GM10847 (cell line): ENCODE results near the gene TEAD1.

Experiments
- POLR2A ChIP-seq: IDR thresholded peaks from 2 replicates; pipeline ENCODE4 v1.6.1; 2011; ENCODE audit not compliant: insufficient read length; ENCODE audit errors: extremely low read depth

The TEAD1 gene

DNA sequence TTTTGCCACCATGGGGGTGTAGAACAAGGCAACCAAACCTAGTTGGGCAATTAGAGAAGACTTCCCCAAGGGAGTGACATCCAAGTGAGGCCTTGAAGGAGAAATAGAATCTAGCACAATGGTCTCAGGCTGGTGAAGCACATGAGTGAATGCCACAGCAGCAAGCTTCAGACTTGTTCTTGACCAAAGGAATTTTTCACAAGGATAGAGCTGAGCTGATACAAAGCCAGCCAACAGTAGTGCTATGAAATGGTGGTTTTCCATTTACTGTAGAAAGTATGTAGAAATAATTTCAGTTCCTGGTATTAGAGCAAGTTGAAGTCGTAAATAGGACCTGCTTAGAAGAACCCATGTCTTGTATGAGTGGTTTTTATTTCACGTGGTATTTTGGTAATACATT lies 186.6 kb downstream of the TEAD1 start:
- TF ChIP-seq POLR2A, result no peak

DNA sequence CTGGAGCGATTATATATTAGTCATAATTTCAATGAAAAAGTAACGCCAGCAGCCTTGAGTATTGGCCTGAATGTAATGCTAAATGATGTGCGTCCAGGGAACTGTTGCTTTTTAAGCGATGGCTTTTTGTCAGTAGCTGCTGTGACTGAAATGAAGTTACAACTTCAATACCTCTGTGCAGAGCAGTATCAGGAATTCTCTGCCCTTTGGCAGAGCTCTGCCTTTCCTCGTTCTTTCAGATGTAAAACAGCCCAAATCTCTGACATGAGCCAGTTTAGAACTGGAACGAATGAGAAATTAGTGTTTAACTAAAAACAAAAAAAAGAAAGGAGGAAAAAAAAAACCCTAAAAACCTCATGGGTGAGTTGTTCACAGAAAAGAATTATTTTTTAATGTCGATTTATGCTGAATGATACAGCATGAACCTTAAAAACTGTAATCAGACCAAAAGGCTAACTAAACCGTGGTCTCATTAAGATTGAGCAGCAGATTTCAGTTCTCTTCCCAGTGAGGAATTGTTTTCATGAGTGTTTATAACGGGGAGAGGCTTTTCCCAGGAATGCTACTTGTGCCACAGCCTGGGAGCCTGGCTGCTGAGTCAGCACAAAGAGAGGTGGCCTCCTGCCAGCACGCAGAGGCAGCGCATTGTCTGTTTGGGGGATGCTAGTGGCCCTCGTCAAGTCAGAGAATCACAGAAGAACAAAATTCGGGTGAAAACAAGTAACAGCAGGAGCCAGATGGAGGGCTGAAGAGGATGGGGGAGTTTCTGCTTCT lies 188.7 kb downstream of the TEAD1 start:
- TF ChIP-seq POLR2A, result no peak

DNA sequence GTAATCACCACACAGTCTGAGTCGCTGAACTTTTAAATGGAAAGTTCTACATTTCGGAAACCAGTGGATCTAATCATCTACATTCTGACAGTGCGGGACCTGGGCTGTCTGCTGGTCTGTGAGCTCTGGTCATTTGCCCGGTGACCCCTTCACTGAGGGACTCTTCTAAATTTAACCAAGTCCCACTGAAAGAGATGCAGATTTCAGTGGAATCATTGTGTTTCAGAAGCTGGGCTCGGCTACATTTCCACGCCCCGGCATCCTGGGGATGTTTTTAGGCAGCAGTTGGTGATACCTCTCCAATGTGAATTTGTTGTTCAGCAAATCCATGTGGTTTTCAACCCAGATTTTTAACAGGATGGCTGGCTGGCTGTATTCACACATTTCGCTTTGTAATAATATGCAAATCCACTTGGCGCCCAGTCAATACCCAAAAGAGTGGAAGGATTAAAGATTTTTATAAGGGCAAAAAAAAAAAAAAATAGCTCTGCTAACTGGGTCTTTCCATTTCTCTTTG lies 189.4 kb downstream of the TEAD1 start:
- TF ChIP-seq POLR2A, result no peak

DNA sequence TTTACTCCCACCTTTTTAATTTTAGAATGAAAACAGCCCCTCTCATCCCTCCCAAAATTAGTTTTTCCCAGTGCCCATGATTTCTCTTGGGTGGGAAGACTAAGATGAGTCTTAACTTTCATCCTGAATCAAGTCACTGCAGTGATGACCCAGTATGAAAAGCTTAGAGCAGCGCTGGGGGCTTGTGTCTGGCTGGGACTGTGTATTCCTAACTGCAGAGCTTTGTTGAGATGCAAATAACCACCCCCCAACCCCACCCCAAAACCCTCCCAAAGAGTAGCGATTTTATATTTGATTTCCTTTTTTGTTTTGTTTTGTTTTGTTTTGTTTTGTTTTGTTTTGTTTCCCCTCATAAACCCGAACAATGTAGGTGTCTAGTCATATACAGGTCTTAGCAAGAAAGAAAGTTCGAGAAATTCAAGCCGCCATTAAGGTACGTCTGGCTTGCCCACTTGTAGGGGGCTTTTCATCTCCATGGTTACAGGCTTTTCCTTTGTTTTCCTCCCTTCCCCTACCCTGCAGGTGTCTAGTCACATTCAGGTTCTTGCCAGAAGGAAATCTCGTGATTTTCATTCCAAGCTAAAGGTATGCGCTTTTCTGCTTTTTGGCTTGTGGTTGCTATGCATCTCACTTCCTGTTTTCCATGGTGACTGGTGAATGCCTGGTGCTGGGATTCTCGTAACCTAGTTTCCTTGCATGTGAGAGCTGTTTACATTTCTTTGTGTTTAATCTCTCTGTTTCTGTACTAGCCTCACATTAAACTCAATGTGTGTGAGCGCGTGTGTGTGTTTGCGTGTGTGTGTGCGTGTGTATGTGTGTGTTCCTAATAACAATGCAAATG lies 190.3 kb downstream of the TEAD1 start:
- TF ChIP-seq POLR2A, result no peak

DNA sequence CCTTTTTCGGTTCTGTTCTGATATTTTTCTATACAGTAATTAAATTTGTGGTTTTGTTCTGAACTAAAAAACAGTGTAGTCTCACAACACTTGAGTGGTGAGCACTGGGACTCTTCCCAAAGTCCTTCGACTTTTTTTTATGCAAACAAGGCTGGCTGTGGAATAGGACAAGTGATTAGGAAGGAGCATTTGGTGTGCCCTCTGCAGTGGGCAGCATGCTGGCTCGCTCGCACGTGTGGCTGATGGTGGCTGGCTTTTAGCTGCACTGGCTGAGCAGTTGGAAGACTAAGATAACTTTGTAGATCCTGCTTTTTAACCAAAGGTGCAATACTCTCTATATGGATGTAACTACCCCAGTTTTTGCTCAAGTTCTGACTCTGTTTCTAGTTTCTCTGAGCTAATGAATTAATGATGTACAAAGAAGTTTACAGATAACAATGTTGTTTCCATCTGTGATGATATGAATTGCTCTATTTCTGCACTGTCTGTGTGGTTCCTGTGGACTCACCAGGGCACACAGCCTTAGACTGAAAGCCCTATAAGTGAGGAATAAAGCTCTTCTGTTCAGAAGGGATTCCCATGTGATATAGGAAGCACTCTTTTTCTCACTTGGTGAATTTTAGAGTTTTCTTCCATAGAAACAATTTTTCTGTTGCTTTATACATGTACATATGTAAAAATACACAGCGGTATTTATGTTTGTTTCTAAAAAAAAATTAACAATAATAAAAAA lies 191.8 kb downstream of the TEAD1 start:
- no peak for TF ChIP-seq POLR2A

DNA sequence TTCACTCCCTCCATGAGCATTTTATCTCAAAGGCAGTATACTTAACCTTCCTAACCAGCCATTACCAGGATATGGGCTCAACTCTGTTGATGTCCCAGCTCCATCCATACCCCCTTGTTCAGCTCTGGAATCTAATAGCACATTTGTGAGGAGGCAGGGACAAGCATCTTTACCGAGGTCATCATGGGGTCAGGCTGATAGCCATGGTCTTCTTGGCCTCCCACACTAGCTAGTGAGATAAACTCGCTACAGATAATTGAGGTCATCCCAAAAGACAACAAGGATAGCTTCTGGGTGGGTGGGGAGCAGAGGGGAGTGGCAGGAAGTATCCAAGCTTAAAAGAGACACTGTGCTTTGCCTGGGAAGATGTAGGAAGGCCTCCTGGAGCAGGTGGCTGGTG lies 193.3 kb downstream of the TEAD1 start:
- no peak for TF ChIP-seq POLR2A

DNA sequence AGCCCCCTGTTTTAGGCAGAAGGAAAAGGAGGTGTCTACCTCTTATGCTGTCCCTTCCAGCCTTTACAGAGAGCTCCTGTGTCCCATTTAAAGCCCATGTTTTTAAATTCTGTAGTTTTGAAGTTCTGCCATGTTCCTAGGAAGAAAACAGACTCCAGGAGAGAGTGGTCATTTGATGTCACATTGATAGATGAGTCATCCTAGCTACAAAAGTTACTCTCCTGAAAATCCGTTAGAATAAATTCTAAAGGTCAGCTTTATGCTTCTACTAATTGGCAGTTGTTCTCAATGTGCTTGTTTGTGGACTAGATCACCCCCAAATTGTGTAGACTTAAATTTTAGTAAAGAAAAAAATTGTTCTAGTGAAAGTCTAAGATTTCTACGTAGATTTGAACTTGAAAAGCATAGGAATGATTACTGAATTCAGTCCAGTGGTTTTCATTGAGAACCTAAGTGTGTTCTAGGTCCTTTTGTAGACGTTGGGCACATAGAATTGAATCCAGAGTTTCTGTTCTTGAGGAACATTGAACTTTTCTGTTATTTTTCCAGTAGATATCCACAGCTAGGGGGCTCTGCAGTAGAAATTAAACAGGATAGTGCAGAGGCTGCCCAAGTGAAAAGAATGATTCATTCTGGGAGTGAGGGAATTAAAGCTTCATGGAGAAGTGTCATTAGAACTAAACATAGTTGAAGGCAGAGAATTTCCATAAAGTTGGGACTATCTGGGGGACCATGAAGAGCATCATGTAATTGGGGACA lies 194.3 kb downstream of the TEAD1 start:
- no peak for TF ChIP-seq POLR2A

DNA sequence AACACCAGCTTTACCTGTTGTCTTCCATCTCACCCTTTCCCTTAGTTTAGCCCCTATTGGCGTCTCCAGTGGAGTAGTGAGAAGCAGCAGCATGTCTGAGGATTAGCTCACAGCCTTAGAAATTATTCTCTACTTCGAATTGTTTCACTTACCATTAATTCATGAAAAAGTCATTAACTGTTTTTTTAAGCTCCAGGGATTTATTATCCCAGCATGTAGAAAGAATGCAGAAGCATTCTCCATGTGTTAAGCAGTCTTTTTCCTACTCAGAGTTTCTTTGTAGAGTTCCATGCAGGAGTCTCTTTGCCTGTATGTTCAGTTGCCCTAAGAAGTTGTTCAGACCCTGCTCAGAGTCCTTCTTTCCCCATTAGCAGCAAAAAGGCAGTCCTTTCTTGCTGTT lies 197.0 kb downstream of the TEAD1 start:
- TF ChIP-seq POLR2A, result no peak

DNA sequence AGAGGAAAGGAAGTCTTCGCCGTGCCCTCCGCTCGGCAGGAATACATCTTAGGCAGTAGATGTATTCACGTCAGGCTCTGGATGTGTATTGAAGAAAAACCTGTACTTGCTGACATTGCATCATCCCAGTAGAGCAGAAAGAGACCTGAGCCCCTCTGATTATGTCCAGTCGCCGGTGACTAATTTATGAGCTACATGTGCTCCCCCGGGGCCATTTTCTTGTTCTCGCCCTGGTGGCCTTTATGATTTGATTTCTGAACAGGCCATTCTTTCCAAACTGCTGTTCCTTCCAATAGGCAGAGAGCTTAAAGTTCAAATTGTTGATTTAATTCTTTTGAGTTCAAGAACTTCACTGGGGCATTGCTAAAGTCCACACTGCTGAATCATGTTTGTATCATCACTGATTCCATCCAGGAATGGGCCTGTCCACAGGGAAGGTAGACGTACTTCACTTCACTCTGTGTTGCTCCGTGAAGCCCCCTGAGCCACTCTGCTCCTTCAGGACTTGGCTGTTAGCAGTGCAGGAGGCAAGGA lies 197.6 kb downstream of the TEAD1 start:
- TF ChIP-seq POLR2A, result no peak

DNA sequence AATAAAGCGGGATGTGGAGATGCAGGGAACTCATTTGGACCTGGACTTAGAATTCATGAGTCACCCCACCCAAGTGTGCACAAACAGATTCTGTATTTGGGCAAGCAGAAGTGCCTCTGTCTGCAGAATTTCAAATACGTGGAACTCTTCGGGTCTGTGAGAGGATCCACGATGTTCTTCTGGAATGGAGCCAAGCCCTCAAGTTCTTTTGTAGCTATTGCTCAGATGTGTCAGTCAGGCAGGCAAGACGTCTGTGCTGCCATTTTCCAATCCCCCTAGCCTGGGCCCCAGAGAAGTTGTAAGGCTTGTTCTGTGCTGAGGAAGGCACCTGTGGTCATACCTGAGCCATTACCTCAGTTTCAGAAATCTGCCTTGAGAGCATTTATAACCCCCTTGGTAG lies 202.1 kb downstream of the TEAD1 start:
- TF ChIP-seq POLR2A, result no peak

DNA sequence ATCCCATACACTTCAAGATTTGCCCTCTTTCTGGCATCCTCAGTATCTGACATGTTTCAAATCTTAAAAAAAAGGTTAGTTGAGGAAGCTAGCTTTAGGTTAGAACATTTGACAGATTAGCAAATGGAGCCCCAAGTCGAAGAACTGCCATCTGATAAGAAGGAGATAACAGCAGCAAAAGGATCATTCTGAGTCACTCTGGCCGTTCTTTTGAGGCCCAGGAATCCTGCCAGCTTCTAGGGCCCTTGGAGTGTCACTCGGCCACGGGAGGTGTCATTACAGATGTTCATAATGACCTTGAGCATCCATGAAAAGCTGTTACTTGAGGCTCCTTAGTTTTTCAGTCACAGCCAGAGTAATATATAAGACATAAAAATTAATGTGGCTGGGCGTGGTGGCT lies 202.8 kb downstream of the TEAD1 start:
- no peak for TF ChIP-seq POLR2A

DNA sequence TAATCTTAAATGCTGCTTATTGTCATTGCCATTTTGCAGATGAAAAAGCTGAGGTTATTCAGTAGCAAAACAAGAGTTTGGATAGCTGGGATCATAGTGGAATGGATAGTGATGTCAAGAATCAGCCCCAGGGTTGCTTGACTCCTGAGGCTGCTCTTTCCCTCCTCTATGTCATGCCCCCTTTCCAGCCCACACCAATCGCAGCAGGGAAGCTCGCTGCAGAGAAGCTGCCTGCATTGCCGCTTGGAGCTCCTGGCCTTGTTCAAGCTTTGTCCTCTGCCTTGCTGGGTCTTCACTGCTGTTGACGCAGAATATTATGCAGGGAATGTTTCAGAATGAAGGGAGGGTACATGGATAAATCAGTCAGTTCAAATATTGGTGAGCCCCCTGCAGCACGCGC lies 206.1 kb downstream of the TEAD1 start:
- no peak for TF ChIP-seq POLR2A

DNA sequence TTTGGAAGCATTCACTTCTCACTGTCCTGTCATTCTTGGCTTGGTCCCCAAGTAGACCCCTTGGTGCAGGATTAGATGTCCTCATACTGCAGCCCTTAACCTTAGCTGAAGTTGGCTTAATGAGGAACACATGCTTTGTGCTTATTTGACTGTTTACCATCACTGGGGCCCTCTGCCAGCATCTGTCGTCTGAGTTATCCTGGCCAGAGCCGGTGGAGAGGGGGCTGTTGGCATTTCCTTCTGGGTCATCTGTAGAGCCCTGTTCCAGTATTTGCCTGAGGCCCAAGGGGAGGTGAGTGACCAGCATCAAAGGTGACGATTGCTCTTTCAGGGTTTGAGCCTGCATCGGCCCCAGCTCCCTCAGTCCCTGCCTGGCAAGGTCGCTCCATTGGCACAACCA lies 208.4 kb downstream of the TEAD1 start:
- TF ChIP-seq POLR2A, result no peak

DNA sequence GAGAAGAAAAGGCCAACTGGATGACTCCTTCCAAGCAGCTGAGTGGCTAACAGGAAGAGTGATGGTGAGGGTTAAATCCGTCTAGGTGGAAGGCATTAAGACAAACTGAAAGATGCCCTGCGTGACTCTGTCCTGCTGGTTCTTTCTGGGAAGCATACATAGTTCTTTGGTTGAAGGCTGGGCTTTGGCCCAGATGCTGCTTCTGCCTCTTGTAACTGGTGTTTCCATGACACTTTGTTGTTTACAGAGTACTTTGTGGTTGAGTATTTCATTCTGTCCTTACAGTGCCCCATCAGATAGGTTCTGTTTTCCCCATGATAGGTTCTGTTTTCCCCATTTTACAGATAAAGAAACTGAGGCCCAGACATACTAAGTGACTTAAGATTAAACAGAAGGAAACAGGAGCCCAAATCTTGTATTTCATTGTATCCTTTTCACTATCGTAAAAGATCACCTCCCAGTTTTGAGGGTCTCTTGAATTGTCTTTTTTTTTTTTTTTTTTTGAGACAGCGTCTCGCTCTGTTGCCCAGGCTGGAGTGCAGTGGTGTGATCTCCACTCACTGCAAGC lies 210.6 kb downstream of the TEAD1 start:
- no peak for TF ChIP-seq POLR2A

DNA sequence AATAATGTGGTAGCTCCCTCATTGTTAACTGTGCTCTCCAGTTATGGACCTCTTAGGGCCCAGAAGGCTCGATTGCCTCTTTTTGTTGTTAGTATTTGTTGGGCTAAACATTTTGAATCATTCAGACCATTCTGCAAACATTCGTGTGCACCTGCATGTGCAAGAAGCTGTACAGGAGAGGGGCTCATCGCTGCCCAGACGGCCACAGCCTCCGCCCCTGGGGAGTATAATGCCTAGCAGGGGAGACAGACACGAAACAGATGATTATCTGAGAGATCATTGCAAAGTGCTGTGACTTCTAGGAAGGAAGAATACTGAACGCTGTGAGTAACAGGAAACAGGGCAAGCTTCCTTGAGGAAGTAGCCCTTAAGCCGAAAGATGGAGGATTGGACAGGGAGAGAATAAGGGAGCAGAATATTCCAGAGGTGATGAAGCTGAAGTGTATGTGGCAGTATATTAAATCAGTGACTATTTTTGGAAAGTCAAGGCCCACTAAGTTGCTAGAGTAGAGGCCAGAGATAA lies 211.6 kb downstream of the TEAD1 start:
- TF ChIP-seq POLR2A, result no peak

DNA sequence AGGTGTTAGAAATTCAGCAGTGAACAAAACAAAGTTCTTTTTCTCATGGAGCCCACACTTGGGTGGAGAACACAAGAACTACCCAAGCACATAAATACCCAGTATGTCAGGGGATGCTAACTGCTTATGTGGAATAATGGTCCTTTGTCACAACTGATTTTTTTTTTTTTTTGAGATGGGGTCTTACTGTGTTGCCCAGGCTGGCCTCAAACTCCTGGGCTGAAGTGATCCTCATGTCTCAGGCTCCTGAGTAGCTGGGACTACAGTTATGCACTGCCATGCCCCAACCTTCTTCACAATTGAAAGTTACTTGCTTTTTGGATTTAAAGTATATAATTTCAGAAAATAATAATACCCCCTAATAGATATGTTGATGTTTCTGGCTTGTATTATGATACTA lies 212.3 kb downstream of the TEAD1 start:
- no peak for TF ChIP-seq POLR2A
